ENCODE measurements around the gene KRT14. TPM values are rescaled to one million over a fixed set of nuclear protein-coding genes. Genes with fewer than 3 reads are reported as not detected.

The KRT14 gene
- total and polyA plus RNA-seq, 8 donors = 0.26 to 0.38 (median 0.29) TPM; not detected in 4

DNA sequence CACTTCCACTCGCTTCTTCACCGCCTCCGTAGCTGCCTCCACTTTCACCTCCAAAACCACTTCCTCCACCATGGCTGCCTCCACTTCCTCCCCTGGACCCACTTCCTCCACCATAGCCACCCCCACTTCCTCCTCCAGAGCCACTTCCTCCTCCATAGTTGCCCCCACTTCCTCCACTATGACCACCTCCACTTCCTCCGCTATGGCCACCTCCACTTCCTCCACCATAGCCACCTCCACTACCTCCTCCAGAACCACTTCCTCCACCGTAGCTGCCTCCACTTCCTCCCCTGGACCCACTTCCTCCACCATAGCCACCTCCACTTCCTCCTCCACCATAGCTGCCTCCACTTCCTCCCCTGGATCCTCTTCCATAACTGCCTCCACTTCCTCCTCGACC lies 19.4 kb downstream of the KRT14 start:
- H3K4me1 ChIP-seq = no peaks in the 10 kb centered on the region
- no peaks in the 10 kb centered on the region for H3K9me3 ChIP-seq
- H3K4me3 ChIP-seq = no peak overlapping the region
- no peaks in the 10 kb centered on the region for H3K36me3 ChIP-seq
- no peaks in the 10 kb centered on the region for H3K27me3 ChIP-seq
- FAIRE-seq = no peak
- ATAC-seq = no peak
- DNase-seq = no peak
- H3K27ac ChIP-seq = no peak overlapping the region
- intact Hi-C loops (cut with DNase I) = no loop called here
- WGBS, 2 donors = 77 to 89% methylated on average over 6 of the region's 6 CpGs
- TF ChIP-seq, protein P1, sequence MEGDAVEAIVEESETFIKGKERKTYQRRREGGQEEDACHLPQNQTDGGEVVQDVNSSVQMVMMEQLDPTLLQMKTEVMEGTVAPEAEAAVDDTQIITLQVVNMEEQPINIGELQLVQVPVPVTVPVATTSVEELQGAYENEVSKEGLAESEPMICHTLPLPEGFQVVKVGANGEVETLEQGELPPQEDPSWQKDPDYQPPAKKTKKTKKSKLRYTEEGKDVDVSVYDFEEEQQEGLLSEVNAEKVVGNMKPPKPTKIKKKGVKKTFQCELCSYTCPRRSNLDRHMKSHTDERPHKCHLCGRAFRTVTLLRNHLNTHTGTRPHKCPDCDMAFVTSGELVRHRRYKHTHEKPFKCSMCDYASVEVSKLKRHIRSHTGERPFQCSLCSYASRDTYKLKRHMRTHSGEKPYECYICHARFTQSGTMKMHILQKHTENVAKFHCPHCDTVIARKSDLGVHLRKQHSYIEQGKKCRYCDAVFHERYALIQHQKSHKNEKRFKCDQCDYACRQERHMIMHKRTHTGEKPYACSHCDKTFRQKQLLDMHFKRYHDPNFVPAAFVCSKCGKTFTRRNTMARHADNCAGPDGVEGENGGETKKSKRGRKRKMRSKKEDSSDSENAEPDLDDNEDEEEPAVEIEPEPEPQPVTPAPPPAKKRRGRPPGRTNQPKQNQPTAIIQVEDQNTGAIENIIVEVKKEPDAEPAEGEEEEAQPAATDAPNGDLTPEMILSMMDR (IDR thresholded peaks at IDR 0.05) = no peak

DNA sequence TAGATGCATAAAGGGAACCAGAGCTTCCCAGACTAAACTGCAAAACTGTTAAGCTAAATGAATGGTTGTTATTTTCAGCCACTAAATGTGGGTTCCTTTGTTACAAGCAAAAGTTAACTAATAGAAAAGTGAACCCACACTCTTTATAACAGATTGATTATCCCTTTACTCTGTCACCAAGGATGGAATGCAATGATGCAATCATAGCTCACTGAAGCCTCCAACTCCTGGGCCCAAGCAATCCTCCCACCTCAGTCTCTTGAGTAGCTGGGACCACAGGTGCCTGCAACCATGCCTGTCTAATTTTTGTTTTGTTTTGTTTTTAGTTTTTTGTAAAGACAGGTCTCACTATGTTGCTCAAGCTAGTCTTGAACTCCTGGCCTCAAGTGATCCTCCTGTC lies 21.4 kb downstream of the KRT14 start:
- DNase-seq = no peak
- intact Hi-C loops (cut with DNase I) = no loop called here
- H3K27ac ChIP-seq = no peak overlapping the region
- H3K4me1 ChIP-seq = no peaks in the 10 kb centered on the region
- TF ChIP-seq, protein P1 (IDR thresholded peaks at IDR 0.05) = no peak
- FAIRE-seq = no peak
- H3K9me3 ChIP-seq = no peaks in the 10 kb centered on the region
- H3K27me3 ChIP-seq = no peaks in the 10 kb centered on the region
- ATAC-seq = no peak
- no peaks in the 10 kb centered on the region for H3K36me3 ChIP-seq
- no peak overlapping the region for H3K4me3 ChIP-seq

GRCh38 chr17:41563607-41564170 lies 23.0 kb downstream of the KRT14 start:
- DNase-seq (no peak), ATAC-seq (no peak), FAIRE-seq (no peak)
- Histone ChIP-seq H3K9me3 (no peaks in the 10 kb centered on the region), H3K4me1 (no peaks in the 10 kb centered on the region), H3K27ac (no peak overlapping the region), H3K4me3 (no peak overlapping the region), H3K27me3 (no peaks in the 10 kb centered on the region), H3K36me3 (no peaks in the 10 kb centered on the region)
- 40 to 46% methylated on average over 3 of the region's 3 CpGs for WGBS, 2 donors
- intact Hi-C loops (cut with DNase I) = no loop called here
- TF ChIP-seq, protein P1 (IDR thresholded peaks at IDR 0.05) = no peak

- Histone ChIP-seq H3K27me3 (no peaks in the 10 kb centered on the region), H3K9me3 (no peaks in the 10 kb centered on the region), H3K36me3 (no peaks in the 10 kb centered on the region), H3K4me3 (no peak overlapping the region), H3K4me1 (no peaks in the 10 kb centered on the region), H3K27ac (no peak overlapping the region)
- TF ChIP-seq, protein P1 (IDR thresholded peaks at IDR 0.05) = no peak
- intact Hi-C loops (cut with DNase I) = no loop called here
- WGBS, 2 donors = 65 to 66% methylated on average over 6 of the region's 6 CpGs
- FAIRE-seq (no peak), ATAC-seq (no peak), DNase-seq (no peak)
Measured at GRCh38 chr17:41561554-41561953, 25.1 kb downstream of the KRT14 start.

DNA sequence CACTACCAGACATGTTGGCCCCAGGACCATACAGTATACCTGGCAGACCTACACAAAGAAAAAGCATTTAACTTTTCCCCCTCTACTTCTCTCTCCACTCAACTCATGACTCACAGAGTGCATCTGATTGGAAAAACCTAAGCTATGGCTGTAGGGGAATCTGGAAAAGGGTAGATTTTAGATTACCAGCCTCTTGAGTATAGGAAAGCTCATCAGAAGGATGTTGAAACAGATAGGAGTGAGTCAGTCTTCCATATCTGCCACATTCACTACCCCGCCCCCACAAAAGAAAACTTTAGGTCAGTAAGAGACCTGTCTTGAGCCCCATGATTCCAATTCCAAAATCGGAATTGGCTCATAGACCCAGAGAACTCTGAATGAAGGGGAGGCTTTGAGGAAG lies 27.1 kb downstream of the KRT14 start:
- H3K27ac ChIP-seq = no peak overlapping the region
- H3K27me3 ChIP-seq = no peaks in the 10 kb centered on the region
- no peaks in the 10 kb centered on the region for H3K9me3 ChIP-seq
- no peaks in the 10 kb centered on the region for H3K36me3 ChIP-seq
- FAIRE-seq (no peak), ATAC-seq (no peak), DNase-seq (no peak)
- WGBS, 2 donors = 61 to 80% methylated on average over 2 of the region's 2 CpGs
- no peaks in the 10 kb centered on the region for H3K4me1 ChIP-seq
- no peak overlapping the region for H3K4me3 ChIP-seq
- TF ChIP-seq, protein P1 (IDR thresholded peaks at IDR 0.05) = no peak
- intact Hi-C loops (cut with DNase I) = no loop called here

Measured in pancreas (tissue), 10 donors.